T-cell (primary cell): ENCODE measurements around the gene PTH2R. TPM values are rescaled to one million over a fixed set of nuclear protein-coding genes. Genes with fewer than 3 reads are reported as not detected.

Source experiments
- ATAC-seq, 4 experiments: fragments of 200-7000 bp in 3 of 4; fragments of 150-1000 bp in 1 of 4; cut with Tn5 transposase; replicated peaks in 1 of 4; 1 replicate in 3 of 4; 2 replicates in 1 of 4; pipeline ENCODE4 v1.10.0; 2021; ENCODE audit warnings: moderate library complexity in 3 of 4, mild to moderate bottlenecking in 2 of 4, moderate number of reproducible peaks in 1 of 4
- CTCF ChIA-PET, 2 donors: fragments of 300-600 bp; sonication (Branson Sonifier 250); formaldehyde crosslinking; loops; one replicate each; lab custom pipeline; 2022; ENCODE audit warnings: antibody characterized with exemption in 2 of 2; lab: Charles Lee
- POLR2A ChIA-PET, 2 donors: fragments of 300-600 bp; sonication (Branson Sonifier 250); formaldehyde crosslinking; loops; one replicate each; lab custom pipeline; 2022; ENCODE audit warnings: antibody characterized with exemption in 2 of 2; lab: Charles Lee
- DNase-seq, 35 experiments: peaks; one replicate each; pipeline versions ENCODE4 v3.0.0 to v3.0.0-alpha.2; 2013 to 2023
- H3K27ac ChIP-seq: one replicate; pipeline ENCODE4 v1.5.1; 2013; ENCODE audit warnings: low read length
- H3K27me3 ChIP-seq, 2 experiments: replicated peaks in 1 of 2; 1 replicate in 1 of 2; 2 replicates in 1 of 2; pipeline versions ENCODE4 v1.6.1 to v1.7.0; 2013; ENCODE audit warnings: low read length in 1 of 2, mixed read lengths in 1 of 2; ENCODE audit not compliant: control insufficient read depth in 2 of 2, insufficient read depth in 2 of 2; ENCODE audit errors: extremely low read depth in 1 of 2
- H3K36me3 ChIP-seq, 2 donors: 1 replicate in 1 of 2; 2 replicates in 1 of 2; pipeline versions ENCODE4 v1.6.1 to v1.7.0; 2013; ENCODE audit warnings: low read length in 1 of 2; ENCODE audit not compliant: control insufficient read depth in 2 of 2, insufficient read depth in 1 of 2; ENCODE audit errors: extremely low read depth in 1 of 2
- H3K4me1 ChIP-seq, 2 experiments: 1 replicate in 1 of 2; 2 replicates in 1 of 2; pipeline versions ENCODE4 v1.6.1 to v1.7.0; 2013; ENCODE audit warnings: low read length in 2 of 2, mixed read lengths in 1 of 2; ENCODE audit not compliant: insufficient read depth in 2 of 2, control insufficient read depth in 1 of 2; ENCODE audit errors: extremely low read depth in 1 of 2
- H3K4me3 ChIP-seq, 2 donors: 1 replicate in 1 of 2; 2 replicates in 1 of 2; pipeline versions ENCODE4 v1.5.1 to v1.7.0; 2013; ENCODE audit warnings: mild to moderate bottlenecking in 2 of 2, low read length in 1 of 2, moderate library complexity in 1 of 2; ENCODE audit not compliant: control insufficient read depth in 1 of 2; ENCODE audit errors: extremely low read depth in 1 of 2
- H3K9me3 ChIP-seq: 2 replicates; pipeline ENCODE4 v1.7.0; 2013
- H3K27ac Mint-ChIP-seq, 2 donors: one replicate each; pipeline ENCODE4 v1.8.0; 2020 to 2021; ENCODE audit warnings: mild to moderate bottlenecking in 2 of 2, mixed read lengths in 2 of 2
- H3K27me3 Mint-ChIP-seq, 2 donors: one replicate each; pipeline ENCODE4 v1.8.0; 2021 to 2022; ENCODE audit warnings: mixed read lengths in 2 of 2
- H3K36me3 Mint-ChIP-seq: one replicate; pipeline ENCODE4 v1.8.0; 2021; ENCODE audit warnings: mixed read lengths
- H3K4me1 Mint-ChIP-seq, 3 donors: one replicate each; pipeline ENCODE4 v1.8.0; 2020 to 2022; ENCODE audit warnings: mixed read lengths in 3 of 3, mild to moderate bottlenecking in 1 of 3
- H3K4me3 Mint-ChIP-seq, 3 donors: one replicate each; pipeline ENCODE4 v1.8.0; 2020 to 2022; ENCODE audit warnings: mild to moderate bottlenecking in 3 of 3, mixed read lengths in 3 of 3, moderate library complexity in 3 of 3
- H3K9me3 Mint-ChIP-seq, 3 donors: one replicate each; pipeline ENCODE4 v1.8.0; 2020 to 2022; ENCODE audit warnings: mixed read lengths in 3 of 3
- WGBS: methylation state at CpG from one replicate; pipeline ENCODE4 v1.1.5; 2013; ENCODE audit warnings: missing lambda C conversion rate; ENCODE audit not compliant: insufficient coverage; 5-methylcytosine and 5-hydroxymethylcytosine counted together
- total RNA-seq, 35 experiments: library from RNA in 6 of 35; stranded (reverse) in 6 of 35; fragments of 120-200 nt in 1 of 35; gene quantifications; one replicate each; pipeline versions ENCODE4 v1.2.1 to v1.2.4 and lab custom pipeline; 2013 to 2026

Gene PTH2R
- total RNA-seq, 5 donors from 2014 or later (not counting 1 experiment from before 2014, with no cell fraction given): 0.20 TPM; not detected in 4

- Mint-ChIP-seq H3K27ac (no peak overlapping the region), H3K4me1 (peaks cover 0 to 12% (median 10%) of the 10 kb centered on the region in 3 donors), H3K27me3 (no peaks in the 10 kb centered on the region), H3K36me3 (peaks cover 10% of the 10 kb centered on the region), H3K9me3 (peaks cover 5 to 8% (median 5%) of the 10 kb centered on the region in 3 donors), H3K4me3 (no peak overlapping the region)
- Histone ChIP-seq H3K4me3 (no peak overlapping the region), H3K27me3 (no peaks in the 10 kb centered on the region), H3K27ac (no peak overlapping the region), H3K4me1 (no peaks in the 10 kb centered on the region), H3K36me3 (peaks cover 0 to 4% of the 10 kb centered on the region in 2 donors), H3K9me3 (no peaks in the 10 kb centered on the region)
- ATAC-seq (no peak), DNase-seq (no peak)
- 91% methylated on average over 8 of the region's 9 CpGs for WGBS
- ChIA-PET CTCF (no interaction called here), POLR2A (no interaction called here)
These were observed 45.5 kb upstream of the PTH2R start for GRCh38 chr2:208361077-208361441.

DNA sequence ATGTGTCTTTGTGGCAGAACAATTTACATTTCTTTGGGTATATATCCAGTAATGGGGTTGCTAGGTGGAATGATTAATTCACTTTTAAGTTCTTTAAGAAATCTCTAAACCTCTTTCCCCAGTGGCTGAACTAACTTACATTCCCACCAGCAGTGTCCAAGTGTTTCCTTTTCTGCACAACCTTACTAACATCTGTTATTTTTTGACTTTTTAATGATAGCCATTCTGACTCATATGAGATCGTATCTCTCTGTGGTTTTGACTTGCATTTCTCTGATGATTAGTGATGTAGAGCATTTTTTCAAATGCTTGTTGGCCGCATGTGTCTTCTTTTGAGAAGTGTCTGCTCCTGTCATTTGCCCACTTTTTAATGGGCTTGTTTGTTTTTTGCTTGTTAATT is 43.1 kb upstream of the PTH2R start:
- ATAC-seq (no peak), DNase-seq (no peak)
- Mint-ChIP-seq H3K27me3 (peaks cover 3 to 7% of the 10 kb centered on the region in 2 donors), H3K4me3 (no peak overlapping the region), H3K36me3 (peaks cover 10% of the 10 kb centered on the region), H3K4me1 (peaks cover 0 to 9% (median 4%) of the 10 kb centered on the region in 3 donors), H3K9me3 (peaks cover 5 to 11% (median 10%) of the 10 kb centered on the region in 3 donors), H3K27ac (no peak overlapping the region)
- Histone ChIP-seq H3K4me1 (no peaks in the 10 kb centered on the region), H3K9me3 (no peaks in the 10 kb centered on the region), H3K4me3 (no peak overlapping the region), H3K27me3 (no peaks in the 10 kb centered on the region), H3K36me3 (no peaks in the 10 kb centered on the region), H3K27ac (no peak overlapping the region)
- ChIA-PET CTCF (interaction anchor here in 1 of 2 donors (0.6 kb wide), 2 partner anchors 13 to 1886 kb away, joined by 4 to 11 read pairs; no protein-coding TSS in a partner anchor), POLR2A (no interaction called here)
- 37% methylated on average over 2 of the region's 2 CpGs for WGBS

DNA sequence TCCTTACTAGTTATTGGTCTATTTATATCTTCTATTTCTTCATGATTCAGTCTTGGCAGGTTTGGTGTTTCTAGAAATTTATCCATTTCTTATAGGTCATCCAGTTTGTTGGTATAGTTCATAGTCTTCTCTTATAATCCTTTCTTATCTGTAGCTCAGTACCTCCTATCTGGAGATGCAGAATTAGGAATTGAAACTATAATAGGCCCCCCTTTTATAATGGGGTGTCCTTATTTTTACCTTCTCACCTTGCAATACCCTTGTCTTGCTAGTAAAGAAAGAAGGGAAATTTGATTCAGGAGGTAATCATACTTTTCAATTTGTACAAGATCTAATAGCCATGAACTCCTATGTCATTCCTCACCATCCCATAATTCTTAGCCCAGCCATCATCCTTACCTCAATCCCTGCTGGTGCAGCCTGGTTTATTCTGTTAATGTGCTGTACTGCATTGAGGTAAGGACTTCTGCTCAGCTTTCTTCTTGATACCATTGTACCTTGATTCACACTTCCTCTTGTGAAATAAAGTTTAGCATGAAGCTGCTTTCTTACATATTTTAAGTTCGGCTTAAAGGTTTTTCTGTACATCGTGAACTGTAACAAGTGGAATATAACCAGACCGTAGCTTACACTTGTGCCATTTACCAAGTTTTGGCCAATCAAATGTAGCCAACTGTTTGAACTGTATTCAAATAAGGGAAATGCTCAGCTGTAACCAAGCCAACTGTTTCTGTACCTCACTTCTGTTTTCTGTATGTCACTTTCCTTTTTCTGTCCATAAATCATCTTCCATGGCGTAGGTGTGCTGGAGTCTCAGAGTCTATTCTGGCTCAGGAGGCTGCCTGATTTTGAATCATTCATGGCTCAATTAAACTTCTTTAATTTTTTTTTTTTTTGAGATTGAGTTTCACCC is 40.1 kb upstream of the PTH2R start:
- 70% methylated on average over 2 of the region's 4 CpGs for WGBS
- ChIA-PET POLR2A (no interaction called here), CTCF (interaction anchor here in 1 of 2 donors (1.1 kb wide), 1 partner anchor 121 kb away, joined by 3 read pairs; no protein-coding TSS in a partner anchor)
- no peak overlapping the region for H3K27ac Mint-ChIP-seq
- H3K4me3 Mint-ChIP-seq: no peak overlapping the region
- Histone ChIP-seq H3K27me3 (no peaks in the 10 kb centered on the region), H3K9me3 (no peaks in the 10 kb centered on the region), H3K36me3 (no peaks in the 10 kb centered on the region), H3K27ac (no peak overlapping the region), H3K4me1 (no peaks in the 10 kb centered on the region), H3K4me3 (no peak overlapping the region)
- H3K4me1 Mint-ChIP-seq: peaks cover 0 to 9% (median 4%) of the 10 kb centered on the region in 3 donors
- H3K27me3 Mint-ChIP-seq: peaks cover 3 to 8% of the 10 kb centered on the region in 2 donors
- no peak for DNase-seq
- H3K36me3 Mint-ChIP-seq: peaks cover 4% of the 10 kb centered on the region
- peaks cover 5 to 12% (median 10%) of the 10 kb centered on the region in 3 donors for H3K9me3 Mint-ChIP-seq
- no peak for ATAC-seq

- no peaks in the 10 kb centered on the region for H3K36me3 ChIP-seq
- H3K4me1 ChIP-seq: no peaks in the 10 kb centered on the region
- no peak overlapping the region for H3K27ac ChIP-seq
- H3K27me3 ChIP-seq: no peaks in the 10 kb centered on the region
- Mint-ChIP-seq H3K27ac (no peak overlapping the region), H3K36me3 (peaks cover 4% of the 10 kb centered on the region), H3K4me3 (no peak overlapping the region), H3K27me3 (peaks cover 3 to 8% of the 10 kb centered on the region in 2 donors), H3K9me3 (peaks cover 5 to 12% (median 10%) of the 10 kb centered on the region in 3 donors), H3K4me1 (no peaks in the 10 kb centered on the region)
- H3K4me3 ChIP-seq: no peak overlapping the region
- DNase-seq (no peak), ATAC-seq (no peak)
- WGBS: no CpG with 5 or more reads among the region's 2 CpGs
- no peaks in the 10 kb centered on the region for H3K9me3 ChIP-seq
- CTCF ChIA-PET: interaction anchor here (0.7 kb wide), 2 partner anchors 38 to 115 kb away, joined by 3 to 5 read pairs; no protein-coding TSS in a partner anchor
- POLR2A ChIA-PET: no interaction called here
These were observed 37.5 kb upstream of the PTH2R start for GRCh38 chr2:208369091-208369490.

DNA sequence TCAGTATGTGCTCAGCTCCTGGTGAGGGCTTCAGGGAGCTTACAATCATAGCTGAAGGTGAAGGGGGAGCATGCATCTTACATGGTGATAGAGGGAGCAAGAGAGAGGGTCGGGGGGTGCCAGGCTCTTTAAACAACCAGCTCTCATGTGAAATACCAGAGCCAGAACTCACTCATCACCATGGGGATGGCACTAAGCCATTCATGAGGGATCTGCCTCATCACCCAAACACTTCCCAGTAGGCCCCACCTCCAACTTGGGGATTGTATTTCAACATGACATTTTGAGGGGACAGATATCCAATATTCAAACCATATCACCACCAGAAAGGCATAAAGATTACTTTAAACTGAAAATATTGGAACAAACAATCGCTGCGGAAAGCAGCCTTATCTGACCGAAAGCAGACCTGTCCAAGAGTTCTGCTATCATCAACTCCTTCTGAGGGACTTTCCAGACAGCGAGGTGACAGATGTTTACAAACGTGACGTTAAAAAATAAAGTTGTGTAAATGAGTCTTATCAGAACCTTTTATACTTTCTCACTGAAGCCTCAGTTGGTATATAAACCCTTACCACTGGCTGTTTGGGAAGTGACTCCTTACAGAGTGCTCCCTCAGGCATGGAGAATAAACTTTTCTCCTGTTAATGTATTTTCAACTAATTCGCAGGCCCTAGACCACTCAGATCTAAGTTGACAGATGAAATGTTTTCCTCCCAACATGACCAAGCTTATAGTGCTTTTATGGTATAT is 35.5 kb upstream of the PTH2R start:
- peaks cover 0 to 6% (median 2%) of the 10 kb centered on the region in 3 donors for H3K9me3 Mint-ChIP-seq
- H3K9me3 ChIP-seq: no peaks in the 10 kb centered on the region
- H3K4me1 Mint-ChIP-seq: no peaks in the 10 kb centered on the region
- ChIA-PET POLR2A (no interaction called here), CTCF (no interaction called here)
- H3K4me3 Mint-ChIP-seq: no peak overlapping the region
- H3K36me3 Mint-ChIP-seq: no peaks in the 10 kb centered on the region
- no peak overlapping the region for H3K27ac Mint-ChIP-seq
- ATAC-seq: no peak
- no peaks in the 10 kb centered on the region for H3K27me3 ChIP-seq
- H3K36me3 ChIP-seq: no peaks in the 10 kb centered on the region
- H3K4me1 ChIP-seq: no peaks in the 10 kb centered on the region
- no peak overlapping the region for H3K4me3 ChIP-seq
- H3K27me3 Mint-ChIP-seq: peaks cover 5 to 17% of the 10 kb centered on the region in 2 donors
- no peak for DNase-seq
- no peak overlapping the region for H3K27ac ChIP-seq
- WGBS: 82% methylated on average over 3 of the region's 8 CpGs

- no peaks in the 10 kb centered on the region for H3K9me3 ChIP-seq
- no peak overlapping the region for H3K4me3 ChIP-seq
- Mint-ChIP-seq H3K36me3 (no peaks in the 10 kb centered on the region), H3K4me1 (no peaks in the 10 kb centered on the region), H3K27ac (no peak overlapping the region), H3K4me3 (no peak overlapping the region), H3K27me3 (peaks cover 5 to 17% of the 10 kb centered on the region in 2 donors), H3K9me3 (peaks cover 0 to 6% (median 0%) of the 10 kb centered on the region in 3 donors)
- DNase-seq (no peak), ATAC-seq (no peak)
- H3K27me3 ChIP-seq: no peaks in the 10 kb centered on the region
- H3K27ac ChIP-seq: no peak overlapping the region
- H3K36me3 ChIP-seq: no peaks in the 10 kb centered on the region
- POLR2A ChIA-PET: no interaction called here
- no CpG with 5 or more reads among the region's 1 CpG for WGBS
- no peaks in the 10 kb centered on the region for H3K4me1 ChIP-seq
- CTCF ChIA-PET: no interaction called here
These were observed 35.0 kb upstream of the PTH2R start for GRCh38 chr2:208371634-208371935.
